HepG2 (cell line): ENCODE measurements around the gene C20orf144. TPM values are rescaled to one million over a fixed set of nuclear protein-coding genes. Genes with fewer than 3 reads are reported as not detected.

Experiments
- AFF4 ChIP-seq: sonication (generic); formaldehyde crosslinking; IDR thresholded peaks from 2 replicates; pipeline ENCODE4 v1.4.0; 2020; ENCODE audit warnings: missing genetic modification reagents
- CBFB ChIP-seq: sonication (generic); formaldehyde crosslinking; IDR thresholded peaks from 2 replicates; pipeline ENCODE4 v1.4.0; 2020; ENCODE audit warnings: missing genetic modification reagents
- CBX5 ChIP-seq: sonication (generic); formaldehyde crosslinking; IDR thresholded peaks from 2 replicates; pipeline ENCODE4 v1.4.0; 2020; ENCODE audit warnings: missing genetic modification reagents, borderline replicate concordance
- DNMT1 ChIP-seq: sonication (generic); formaldehyde crosslinking; IDR thresholded peaks from 2 replicates; pipeline ENCODE4 v1.5.1; 2020; ENCODE audit warnings: mild to moderate bottlenecking, missing genetic modification reagents
- FLYWCH1 ChIP-seq: sonication (generic); formaldehyde crosslinking; IDR thresholded peaks from 2 replicates; pipeline ENCODE4 v1.8.1; 2023; ENCODE audit warnings: mild to moderate bottlenecking, missing genetic modification reagents
- FOXM1 ChIP-seq: sonication (generic); formaldehyde crosslinking; IDR thresholded peaks from 2 replicates; pipeline ENCODE4 v1.5.0; 2020; ENCODE audit warnings: missing genetic modification reagents
- GFI1 ChIP-seq: sonication (generic); formaldehyde crosslinking; IDR thresholded peaks from 2 replicates; pipeline ENCODE4 v1.5.0; 2020; ENCODE audit warnings: missing genetic modification reagents, mild to moderate bottlenecking, borderline replicate concordance
- HMG20A ChIP-seq: IDR thresholded peaks from 2 replicates; pipeline ENCODE4 v1.6.1; 2016; ENCODE audit warnings: borderline replicate concordance
- JUND ChIP-seq: sonication (generic); formaldehyde crosslinking; IDR thresholded peaks from 2 replicates; pipeline ENCODE4 v1.8.0; 2022; ENCODE audit warnings: mild to moderate bottlenecking, missing genetic modification reagents
- KAT8 ChIP-seq: IDR thresholded peaks from 2 replicates; pipeline ENCODE4 v1.6.1; 2016; ENCODE audit warnings: missing genetic modification reagents, missing compliant biosample characterization
- KLF11 ChIP-seq: IDR thresholded peaks from 2 replicates; pipeline ENCODE4 v1.6.1; 2016; ENCODE audit warnings: missing compliant biosample characterization
- MAFF ChIP-seq: IDR thresholded peaks from 2 replicates; pipeline ENCODE4 v1.6.1; 2011; ENCODE audit warnings: low read depth, low read length, improper control_type of control experiment
- MAFG ChIP-seq: sonication (generic); formaldehyde crosslinking; IDR thresholded peaks from 2 replicates; pipeline ENCODE4 v1.5.1; 2020; ENCODE audit warnings: mild to moderate bottlenecking, missing genetic modification reagents
- MTF1 ChIP-seq: sonication (generic); formaldehyde crosslinking; IDR thresholded peaks from 2 replicates; pipeline ENCODE4 v1.5.0; 2020; ENCODE audit warnings: missing genetic modification reagents
- PHF21A ChIP-seq: sonication (generic); formaldehyde crosslinking; IDR thresholded peaks from 2 replicates; pipeline ENCODE4 v1.5.0; 2020; ENCODE audit warnings: mild to moderate bottlenecking, missing genetic modification reagents
- SNAPC5 ChIP-seq: sonication (generic); formaldehyde crosslinking; IDR thresholded peaks from 2 replicates; pipeline ENCODE4 v1.8.1; 2023; ENCODE audit warnings: mild to moderate bottlenecking, missing genetic modification reagents, borderline replicate concordance
- STAT5B ChIP-seq: sonication (generic); formaldehyde crosslinking; IDR thresholded peaks from 2 replicates; pipeline ENCODE4 v1.4.0; 2020; ENCODE audit warnings: missing genetic modification reagents
- TAF1 ChIP-seq: sonication (generic); formaldehyde crosslinking; IDR thresholded peaks from 2 replicates; pipeline ENCODE4 v1.4.0; 2020; ENCODE audit warnings: missing genetic modification reagents
- TEAD2 ChIP-seq: sonication (generic); formaldehyde crosslinking; IDR thresholded peaks from 2 replicates; pipeline ENCODE4 v1.9.0; 2021; ENCODE audit warnings: missing genetic modification reagents
- ZNF225 ChIP-seq: sonication (generic); formaldehyde crosslinking; IDR thresholded peaks from 2 replicates; pipeline ENCODE4 v1.4.0; 2020; ENCODE audit warnings: mild to moderate bottlenecking, missing genetic modification reagents
- ZNF329 ChIP-seq: sonication (generic); formaldehyde crosslinking; IDR thresholded peaks from 2 replicates; pipeline ENCODE4 v1.9.0; 2021; ENCODE audit warnings: low read depth, mild to moderate bottlenecking, missing genetic modification reagents
- ZNF350 ChIP-seq: sonication (generic); formaldehyde crosslinking; IDR thresholded peaks from 2 replicates; pipeline ENCODE4 v1.4.0; 2020; ENCODE audit warnings: mild to moderate bottlenecking, low read depth, missing genetic modification reagents, borderline replicate concordance
- ZNF501 ChIP-seq: sonication (generic); formaldehyde crosslinking; IDR thresholded peaks from 2 replicates; pipeline ENCODE4 v1.5.1; 2020; ENCODE audit warnings: mild to moderate bottlenecking, moderate library complexity, missing genetic modification reagents
- ZNF570 ChIP-seq: sonication (generic); formaldehyde crosslinking; IDR thresholded peaks from 2 replicates; pipeline ENCODE4 v1.4.0; 2020; ENCODE audit warnings: mild to moderate bottlenecking, missing genetic modification reagents, borderline replicate concordance
- ZNF674 ChIP-seq: sonication (generic); formaldehyde crosslinking; IDR thresholded peaks from 2 replicates; pipeline ENCODE4 v1.5.0; 2020; ENCODE audit warnings: low read depth, mild to moderate bottlenecking, missing genetic modification reagents
- ZNF768 ChIP-seq: sonication (generic); formaldehyde crosslinking; IDR thresholded peaks from 2 replicates; pipeline ENCODE4 v1.4.0; 2020; ENCODE audit warnings: missing genetic modification reagents
- ZNF883 ChIP-seq: sonication (generic); formaldehyde crosslinking; IDR thresholded peaks from 2 replicates; pipeline ENCODE4 v1.5.1; 2020; ENCODE audit warnings: mild to moderate bottlenecking, missing genetic modification reagents; ENCODE audit errors: not compliant biosample characterization
- ZNF891 ChIP-seq: sonication (generic); formaldehyde crosslinking; IDR thresholded peaks from 2 replicates; pipeline ENCODE4 v1.5.0; 2020; ENCODE audit warnings: mild to moderate bottlenecking, missing genetic modification reagents
- ZSCAN21 ChIP-seq: sonication (generic); formaldehyde crosslinking; IDR thresholded peaks from 2 replicates; pipeline ENCODE4 v1.8.0; 2022; ENCODE audit warnings: mild to moderate bottlenecking, missing genetic modification reagents, moderate library complexity, borderline replicate concordance
- polyA plus RNA-seq, 8 experiments: library from polyadenylated mRNA; depleted of rRNA in 3 of 8; stranded (reverse) in 7 of 8; unstranded in 1 of 8; fragments of >200 nt; fragmentation: Illumina TruSeq in 4 of 8; extraction: Trizol in 4 of 8; gene quantifications; 2 replicates each; pipeline versions ENCODE4 v1.2.1 to v1.2.3, GENCODE V29; 2011 to 2016; ENCODE audit warnings: low read depth in 4 of 8, missing spikeins in 1 of 8, mixed read lengths in 1 of 8; ENCODE audit not compliant: insufficient read depth in 1 of 8
- total RNA-seq, 5 experiments: library from RNA; depleted of rRNA; stranded (reverse); fragments of >200 nt; fragmentation: Illumina TruSeq; extraction: Trizol; gene quantifications; 2 replicates each; pipeline ENCODE4 v1.2.3, GENCODE V29; 2016; ENCODE audit warnings: low read depth in 1 of 5

Gene C20orf144
- total and polyA plus RNA-seq, 2 of the 13 experiments (the other 11 are each of a cell fraction or from before 2014, with no cell fraction given): 0.09 to 0.16 TPM

- TF ChIP-seq AFF4 (CRISPR knock-in tag) (no peak), KLF11 (CRISPR knock-in tag) (peak; percentile 90), PHF21A (CRISPR knock-in tag) (peak; percentile 80), TEAD2 (CRISPR knock-in tag) (peak; percentile 75; the same call in 1 of the 2 replicates), ZNF883 (CRISPR knock-in tag) (peak; percentile 54), ZNF768 (CRISPR knock-in tag) (peak; percentile 64; the same call in 1 of the 2 replicates), HMG20A (CRISPR knock-in tag) (no peak), ZNF891 (no peak; the same call in 1 of the 2 replicates), SNAPC5 (CRISPR knock-in tag) (peak; percentile 83), GFI1 (CRISPR knock-in tag) (peak; percentile 87), ZNF501 (CRISPR knock-in tag) (no peak), FOXM1 (CRISPR knock-in tag) (peak; percentile 86; the same call in 1 of the 2 replicates), JUND (CRISPR knock-in tag) (no peak), TAF1 (CRISPR knock-in tag) (peak; percentile 53), CBFB (CRISPR knock-in tag) (peak; percentile 50), ZNF350 (CRISPR knock-in tag) (peak; percentile 7; the same call in 1 of the 2 replicates), MAFF (no peak), ZSCAN21 (CRISPR knock-in tag) (peak; percentile 97; the same call in 1 of the 2 replicates), ZNF570 (CRISPR knock-in tag) (no peak), CBX5 (no peak), DNMT1 (CRISPR knock-in tag) (no peak), ZNF674 (CRISPR knock-in tag) (peak; percentile 76; the same call in 1 of the 2 replicates), FLYWCH1 (no peak), MTF1 (CRISPR knock-in tag) (peak; percentile 63; the same call in 1 of the 2 replicates), ZNF225 (CRISPR knock-in tag) (0 out of 2 replicates have a peak, but pooled peaks have one; percentile 73), MAFG (CRISPR knock-in tag) (no peak), KAT8 (peak; percentile 77), STAT5B (no peak; the same call in none of the 2 replicates), ZNF329 (CRISPR knock-in tag) (peak; percentile 85)
These were observed 24.2 kb downstream of the C20orf144 start, which contains the start of gene E2F1 (continued) for GRCh38 chr20:33686100-33686983.
